ENCODE measurements around the gene EXOC3L4.

Gene EXOC3L4

GRCh38 chr14:103089386-103090335 lies 4.9 kb upstream of the EXOC3L4 start:
- CTCF ChIA-PET, result interaction anchor here (0.6 to 1.2 kb wide), 3 partner anchors 15 to 831 kb away, joined by 3 to 4 read pairs (median 3); no protein-coding TSS in a partner anchor

More at GRCh38 chr14:103089386-103090335, 4.9 kb upstream of the EXOC3L4 start:
- Histone ChIP-seq H3K36me3 (ENCODE audit: control insufficient read depth in 2 of 2, insufficient read depth in 1 of 2, low read length in 2 of 2) (no peaks in the 10 kb centered on the region), H3K4me1 (ENCODE audit: control insufficient read depth, insufficient read depth, low read length) (no peaks in the 10 kb centered on the region; the same call in 1 of the 2 replicates), H3K27ac (ENCODE audit: extremely low read depth, low read depth, low read length) (no peak overlapping the region), H3K4me3 (ENCODE audit: low read depth, low read length) (no peak overlapping the region), H3K9me3 (ENCODE audit: control insufficient read depth, insufficient read depth, low read depth, low read length) (no peaks in the 10 kb centered on the region)
- POLR2A ChIA-PET, result no interaction called here
- TF ChIP-seq ZNF830 (tag by site-specific recombination; IDR thresholded peaks at IDR 0.05; ENCODE audit: low read depth), result no peak
- TF ChIP-seq ZNF518A (tag by site-specific recombination; conservative IDR thresholded peaks at IDR 0.05; ENCODE audit: low read depth), result no peak
- no peak for TF ChIP-seq ZNF791 (tag by site-specific recombination; IDR thresholded peaks at IDR 0.05)
- no peak for TF ChIP-seq ZNF23 (tag by site-specific recombination; IDR thresholded peaks at IDR 0.05; ENCODE audit: borderline replicate concordance)
- no peak for TF ChIP-seq GLIS2 (tag by site-specific recombination; IDR thresholded peaks at IDR 0.05)
- no peak for TF ChIP-seq YY1 (tag by site-specific recombination; IDR thresholded peaks at IDR 0.05)
- no peak for TF ChIP-seq PBX3 (CRISPR knock-in tag; IDR thresholded peaks at IDR 0.05)
- no peak for TF ChIP-seq INSM2 (tag by site-specific recombination; IDR thresholded peaks at IDR 0.05)
- TF ChIP-seq KLF16 (tag by site-specific recombination; IDR thresholded peaks at IDR 0.05), result no peak
- no peak for TF ChIP-seq ZNF433 (tag by site-specific recombination; IDR thresholded peaks at IDR 0.05; ENCODE audit: low read depth)
- TF ChIP-seq KLF1 (tag by site-specific recombination; IDR thresholded peaks at IDR 0.05), result no peak
- TF ChIP-seq SETDB1 (IDR thresholded peaks at IDR 0.05; ENCODE audit: insufficient read length, low read length), result no peak
- no peak for TF ChIP-seq ZSCAN23 (tag by site-specific recombination; IDR thresholded peaks at IDR 0.05)
- TF ChIP-seq ZNF837 (tag by site-specific recombination; IDR thresholded peaks at IDR 0.05), result no peak
- no peak for TF ChIP-seq ZSCAN4 (tag by site-specific recombination; IDR thresholded peaks at IDR 0.05)
- no peak for TF ChIP-seq ZBTB20 (tag by site-specific recombination; IDR thresholded peaks at IDR 0.05)
- TF ChIP-seq ELK4 (IDR thresholded peaks at IDR 0.05; ENCODE audit: borderline replicate concordance, low read depth, low read length), result no peak
